GM21619 (cell line): Measurements from ENCODE around the gene FAM72C.
"Not testable (repeated sequence)": the region's sequence is repeated elsewhere in the genome, so short reads cannot be mapped to it uniquely, and the experiment has no call there.

Experiments
- ATAC-seq: cut with Tn5 transposase; IDR thresholded peaks from one replicate; pipeline ENCODE4 v1.9.1; 2021; ENCODE audit not compliant: unreplicated experiment

FAM72C gene

DNA sequence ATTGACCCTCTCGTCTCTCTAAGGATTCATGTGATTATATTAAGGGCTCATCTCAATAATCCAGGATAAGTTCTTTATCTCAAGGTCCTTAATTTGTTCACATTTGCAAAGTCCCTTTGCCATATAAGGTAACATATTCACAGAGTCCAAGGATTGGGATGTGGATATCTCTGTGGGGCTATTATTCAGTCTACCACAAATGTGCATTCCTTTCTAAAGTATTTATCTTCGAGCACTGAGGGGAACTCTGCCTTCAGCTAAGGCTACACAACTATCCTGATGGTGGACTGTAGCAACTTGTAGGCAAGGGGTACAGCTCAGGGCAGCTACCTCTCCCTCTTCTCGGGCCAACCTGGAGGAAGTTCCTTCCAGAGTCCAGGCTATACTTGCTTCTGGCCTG lies 53.2 kb downstream of the FAM72C start:
- not testable (repeated sequence) for ATAC-seq

DNA sequence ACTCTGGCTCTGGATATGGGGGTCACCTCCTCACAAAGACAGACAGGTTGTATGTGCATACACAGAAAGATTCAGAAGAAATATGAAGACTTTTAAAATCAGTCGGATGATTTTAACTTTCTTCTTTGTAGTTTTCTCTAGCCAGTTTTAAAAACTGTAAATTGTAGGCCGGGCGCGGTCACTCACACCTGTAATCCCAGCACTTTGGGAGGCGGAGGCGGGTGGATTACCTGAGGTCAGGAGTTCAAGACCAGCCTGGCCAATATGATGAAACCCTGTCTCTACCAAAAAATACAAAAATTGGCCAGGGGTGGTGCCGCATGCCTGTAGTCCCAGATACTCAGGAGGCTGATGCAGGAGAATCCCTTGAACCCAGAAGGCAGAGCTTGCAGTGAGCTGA lies 58.1 kb downstream of the FAM72C start:
- ATAC-seq: not testable (repeated sequence)
